OCI-M2 (cell line): ENCODE measurements around the gene PCDH9.

Source experiments
- DNase-seq: peaks from one replicate; lab custom pipeline; 2025; ENCODE audit not compliant: unreplicated experiment; lab: John Stamatoyannopoulos, UW

Gene PCDH9

DNA sequence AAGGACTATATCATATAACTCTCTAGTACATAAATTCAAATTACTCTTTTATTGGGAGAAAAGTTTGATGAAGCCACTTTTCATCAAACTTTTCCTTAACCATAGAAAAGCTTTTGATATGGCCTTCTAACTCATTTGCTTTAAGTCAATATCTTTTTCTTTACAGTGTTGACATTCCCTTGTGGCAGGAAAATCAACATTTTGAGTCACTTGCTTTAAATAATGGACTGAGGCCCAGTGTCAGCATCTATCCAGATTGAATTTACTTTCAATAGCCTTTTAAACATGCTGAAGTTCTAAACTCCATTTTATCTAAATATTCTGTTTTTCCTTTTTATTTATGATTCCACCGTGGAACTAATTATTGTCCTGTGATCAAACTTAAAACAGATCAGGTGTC is 62.7 kb downstream of the PCDH9 start:
- DNase-seq = no peak

DNA sequence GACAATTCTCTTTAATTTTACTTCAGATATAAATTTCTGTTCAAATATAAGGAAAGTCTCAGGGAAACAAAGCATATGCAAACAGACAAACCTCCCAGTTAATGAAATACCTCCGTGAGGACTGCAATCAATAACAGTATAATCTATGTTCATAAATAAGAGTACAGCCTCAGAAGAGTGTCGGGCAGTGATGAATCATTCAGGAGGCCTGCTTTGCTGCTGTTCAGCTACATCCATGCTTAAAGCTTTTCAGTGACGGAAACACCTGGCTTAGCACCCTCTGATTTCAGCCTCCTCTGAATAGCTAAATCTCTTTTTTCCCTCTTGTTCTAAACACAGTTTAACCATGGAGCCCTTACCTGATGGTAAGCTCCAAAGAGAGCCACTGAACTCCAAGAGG is 69.0 kb downstream of the PCDH9 start:
- DNase-seq = no peak

DNA sequence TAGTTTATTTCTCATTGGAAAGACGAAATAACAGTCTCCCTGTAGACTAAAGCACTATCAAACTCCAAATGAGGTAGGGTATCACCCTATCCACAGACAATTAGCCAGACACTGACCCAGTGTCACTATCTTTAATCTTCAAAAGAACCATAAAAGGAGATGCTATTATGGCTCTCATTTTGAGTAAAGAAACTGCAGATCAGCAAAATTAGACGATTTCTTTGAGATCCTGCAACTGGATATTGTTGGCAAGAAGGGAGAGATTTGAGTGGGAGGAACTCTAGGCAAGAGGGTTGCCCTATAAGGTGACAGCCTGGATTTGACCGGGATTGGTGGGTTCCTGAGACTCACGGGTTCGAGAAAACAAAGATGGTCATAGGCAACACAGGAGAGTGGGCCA is 71.2 kb downstream of the PCDH9 start:
- no peak for DNase-seq

DNA sequence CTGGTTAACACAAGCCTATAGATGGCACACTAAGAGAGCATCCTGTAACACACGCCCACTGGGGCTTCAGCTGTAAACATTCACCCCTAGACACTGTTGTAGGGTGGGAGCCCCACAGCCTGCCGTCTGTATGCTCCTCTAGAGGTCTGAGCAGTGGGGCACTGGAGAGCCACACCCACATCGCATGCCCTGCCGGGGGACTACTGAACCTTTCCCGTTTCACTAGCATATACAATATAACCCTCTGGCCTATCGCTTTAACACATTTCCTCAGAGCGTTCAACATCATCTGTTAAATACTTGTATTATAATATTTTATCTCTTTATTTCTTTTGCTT is 73.4 kb downstream of the PCDH9 start:
- DNase-seq = no peak

DNA sequence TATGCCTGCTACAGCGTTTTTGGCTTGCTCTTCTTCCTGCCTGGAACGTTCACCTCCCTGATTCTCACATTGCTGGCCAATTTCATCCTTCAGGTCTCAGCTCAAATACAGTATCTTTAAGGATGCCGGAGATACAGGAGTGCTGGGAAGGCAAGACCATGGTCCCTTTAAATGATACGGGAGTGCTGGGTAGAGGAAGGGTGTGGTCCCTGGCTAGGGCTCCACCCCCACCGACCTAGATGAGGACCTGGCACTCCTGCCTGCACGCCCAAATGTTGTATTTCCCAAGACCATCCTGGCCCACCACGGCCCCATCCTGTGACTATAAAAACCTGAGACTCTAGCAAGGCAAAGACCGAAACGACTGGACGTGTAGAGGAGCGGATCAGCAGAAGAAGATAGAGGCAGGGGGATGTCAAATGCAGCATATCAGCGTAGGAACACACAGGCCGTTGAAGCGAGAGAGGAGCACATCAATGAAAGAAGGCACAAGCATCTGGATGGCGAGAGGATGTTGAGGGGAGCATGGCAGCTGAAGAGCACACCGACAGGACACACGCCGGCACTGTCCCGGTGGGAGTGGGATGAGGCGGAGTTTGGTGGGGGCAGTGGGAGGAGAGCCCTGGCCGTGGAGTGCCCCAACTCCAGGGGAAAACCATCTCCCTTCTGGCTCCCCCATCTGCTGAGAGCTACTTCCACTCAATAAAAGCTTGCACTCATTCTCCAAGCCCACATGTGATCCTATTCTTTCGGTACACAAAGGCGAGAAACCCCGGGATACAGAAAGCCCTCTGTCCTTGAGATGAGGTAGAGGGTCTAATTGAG is 74.0 kb downstream of the PCDH9 start:
- DNase-seq = no peak

DNA sequence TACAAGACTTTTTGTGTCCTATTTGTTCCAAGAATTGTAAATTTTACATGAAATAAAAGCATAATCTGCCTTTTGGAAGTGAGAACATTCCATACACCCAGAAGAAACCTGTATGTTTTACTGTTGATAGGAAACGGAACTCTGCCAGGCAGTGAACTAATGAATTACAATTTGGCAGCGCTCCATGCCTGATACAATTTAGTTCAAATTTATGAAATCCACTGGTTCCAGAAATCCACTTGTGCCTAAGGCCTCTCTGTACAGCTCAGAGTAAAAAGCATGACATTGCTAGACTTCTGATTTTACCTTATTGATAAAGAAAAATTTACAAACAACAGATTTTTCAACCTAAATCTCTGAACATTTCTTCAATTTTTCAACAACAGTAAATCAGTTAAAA is 78.1 kb downstream of the PCDH9 start:
- no peak for DNase-seq

DNA sequence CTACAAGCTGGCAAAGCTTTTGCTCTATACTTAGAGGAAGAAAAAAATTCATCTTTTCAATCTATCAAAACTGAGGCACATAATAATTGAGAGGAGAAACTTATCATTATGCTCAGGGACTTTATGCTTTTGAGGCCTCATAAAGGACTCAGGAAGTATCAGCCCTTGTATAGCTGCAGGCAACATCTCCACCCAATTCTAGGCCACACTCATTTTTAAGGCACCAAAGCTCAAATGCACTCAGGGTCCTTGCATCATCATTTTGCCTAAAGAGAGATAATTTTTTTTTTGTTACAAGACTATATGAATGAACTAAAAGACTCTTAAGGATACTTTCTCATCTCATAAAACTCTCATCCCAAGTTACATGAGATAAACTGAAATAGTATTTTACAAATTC is 78.5 kb downstream of the PCDH9 start:
- DNase-seq = no peak

DNA sequence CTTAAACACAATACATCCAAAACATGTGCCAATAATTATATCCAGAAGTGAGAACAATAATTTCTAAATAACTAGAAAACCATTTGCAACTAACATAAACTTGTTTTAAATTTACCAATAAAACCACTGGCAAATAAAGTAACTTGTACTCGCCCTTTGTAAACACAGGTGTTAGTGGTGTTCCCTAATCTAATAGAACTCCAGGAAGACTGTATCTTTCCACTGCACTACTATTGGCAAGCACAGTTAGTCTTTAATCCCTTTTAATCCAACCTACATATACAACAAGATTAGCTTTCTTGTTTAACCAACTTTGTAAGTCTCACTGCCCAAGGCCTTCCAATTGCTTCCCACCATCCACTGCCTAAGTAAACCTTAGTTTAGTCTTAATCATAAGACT is 79.5 kb downstream of the PCDH9 start:
- DNase-seq = no peak

DNA sequence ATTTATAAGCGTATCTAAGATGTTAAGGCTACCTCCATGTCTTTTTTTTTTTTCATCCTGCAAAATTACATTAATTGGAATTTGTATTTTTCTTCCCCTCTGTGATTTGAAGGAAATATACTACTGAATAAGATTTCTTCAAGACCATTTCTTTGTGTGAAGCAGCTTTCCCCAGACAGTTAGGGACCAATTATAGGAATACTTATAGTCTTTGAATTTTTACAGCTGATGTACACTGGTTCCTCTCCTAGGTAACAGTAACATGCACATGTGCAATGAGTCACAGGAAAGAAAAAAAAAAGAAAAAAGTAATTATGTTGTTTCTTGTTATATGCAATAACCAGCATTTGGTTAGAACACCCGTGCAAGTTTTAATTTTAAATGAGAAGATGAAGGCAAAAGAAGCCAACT is 82.0 kb downstream of the PCDH9 start:
- no peak for DNase-seq

DNA sequence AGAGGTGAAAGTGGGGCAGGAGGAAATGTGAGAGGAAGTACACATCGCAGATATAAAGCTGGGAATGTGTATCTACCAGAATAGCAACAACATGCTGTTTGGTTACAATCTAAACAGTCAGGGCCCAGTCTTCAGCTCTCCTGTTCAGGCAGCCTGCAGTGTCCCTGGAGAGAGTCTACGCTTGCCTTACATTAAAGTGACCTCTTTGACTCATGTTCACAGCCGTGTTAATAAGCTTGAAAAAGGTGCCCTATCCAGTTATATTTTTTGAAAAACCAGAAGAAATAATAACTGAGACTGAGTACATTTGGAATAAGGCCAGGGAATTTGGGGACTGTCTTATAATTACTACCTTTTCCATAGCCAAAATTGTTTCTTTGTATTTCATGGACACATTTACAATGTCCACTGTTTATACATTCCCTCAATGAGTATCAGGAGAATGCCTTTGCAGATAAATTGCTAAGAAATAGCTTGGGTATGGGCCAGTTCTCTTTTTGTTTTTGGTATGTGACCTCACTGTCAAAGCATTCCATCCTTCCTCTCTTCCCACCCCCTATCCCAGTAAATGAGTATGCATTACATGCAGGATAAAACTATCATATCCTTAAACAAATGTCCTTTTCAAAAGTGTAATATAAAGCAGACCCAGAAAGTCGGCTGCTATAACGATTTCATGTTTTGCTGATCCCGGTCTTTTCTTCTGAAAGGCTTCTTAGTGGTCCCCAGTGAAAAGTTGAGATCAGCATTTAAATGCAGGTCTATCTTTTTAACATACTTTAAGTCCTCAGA is 82.6 kb downstream of the PCDH9 start:
- DNase-seq = no peak

DNA sequence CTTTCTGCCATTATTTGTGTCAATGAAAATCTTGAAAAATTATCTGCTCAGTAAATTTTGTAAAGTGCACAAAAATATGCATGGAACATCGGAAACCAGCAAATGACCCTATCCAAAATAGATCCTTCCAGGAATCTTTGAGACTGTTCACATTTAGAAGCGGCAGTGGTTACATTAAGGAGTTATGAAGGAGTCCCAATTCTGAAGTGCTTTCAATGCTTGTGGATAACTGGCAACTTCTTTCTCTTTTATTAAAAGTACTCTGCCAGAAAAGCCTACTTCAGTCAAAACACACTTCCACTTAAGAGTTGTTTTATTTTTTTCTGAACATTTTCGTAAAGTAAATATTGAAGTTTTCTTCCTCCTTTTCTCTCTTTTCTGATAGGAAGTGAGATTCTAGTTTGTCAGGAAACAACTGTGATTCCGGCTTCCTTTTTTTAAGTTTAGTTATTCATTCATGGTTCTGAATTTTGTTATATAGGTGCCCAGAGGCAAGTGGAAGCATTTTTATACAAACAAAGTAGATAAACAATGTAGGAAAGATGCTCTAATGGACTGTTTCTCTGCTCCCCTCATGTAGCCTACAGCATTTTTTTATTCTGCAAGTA is 83.5 kb downstream of the PCDH9 start:
- no peak for DNase-seq

DNA sequence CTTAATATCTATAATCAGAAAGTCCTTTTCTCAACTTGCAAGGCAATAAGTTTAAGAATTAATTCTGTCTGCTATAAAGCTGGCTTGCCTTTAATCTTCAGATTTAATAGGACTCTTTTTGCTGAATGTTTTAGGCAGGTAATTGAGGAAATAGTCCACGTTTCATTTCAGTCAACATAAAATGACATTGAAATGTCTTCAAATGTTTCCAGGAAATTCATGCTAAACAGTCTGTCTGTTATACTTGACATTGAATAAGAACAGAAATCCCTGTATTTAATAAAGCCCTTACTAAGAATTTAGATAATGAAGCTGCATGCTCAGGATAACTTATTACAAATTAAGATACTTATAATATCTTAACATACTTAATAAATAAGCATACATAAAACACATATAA is 84.2 kb downstream of the PCDH9 start:
- no peak for DNase-seq

DNA sequence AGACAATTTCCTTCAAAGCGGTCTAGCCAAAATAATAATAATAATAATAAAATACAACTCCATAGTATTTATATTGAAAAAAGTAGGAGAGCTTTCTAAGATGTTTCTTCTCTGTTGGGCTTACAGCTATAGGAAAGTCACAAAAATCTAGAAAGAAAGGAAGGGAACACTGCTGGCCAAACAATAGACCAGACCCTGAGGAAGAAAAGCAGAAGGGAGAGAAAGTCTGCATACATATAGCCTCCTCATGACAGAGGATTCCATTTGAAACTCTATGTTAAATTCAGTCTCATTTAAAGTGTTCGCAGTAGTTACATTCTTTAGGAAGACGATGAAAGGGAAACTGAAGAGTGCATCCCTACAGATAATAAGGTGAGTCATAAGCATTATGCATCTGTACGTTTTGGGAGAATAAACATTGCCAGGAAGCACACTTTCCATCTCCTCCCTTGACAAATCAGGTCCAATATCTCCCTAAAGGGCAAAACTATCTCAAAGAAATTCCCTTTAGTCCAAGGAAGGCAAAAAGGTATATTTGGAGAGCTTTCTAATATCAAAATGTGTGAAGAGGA is 86.5 kb downstream of the PCDH9 start:
- DNase-seq = no peak

DNA sequence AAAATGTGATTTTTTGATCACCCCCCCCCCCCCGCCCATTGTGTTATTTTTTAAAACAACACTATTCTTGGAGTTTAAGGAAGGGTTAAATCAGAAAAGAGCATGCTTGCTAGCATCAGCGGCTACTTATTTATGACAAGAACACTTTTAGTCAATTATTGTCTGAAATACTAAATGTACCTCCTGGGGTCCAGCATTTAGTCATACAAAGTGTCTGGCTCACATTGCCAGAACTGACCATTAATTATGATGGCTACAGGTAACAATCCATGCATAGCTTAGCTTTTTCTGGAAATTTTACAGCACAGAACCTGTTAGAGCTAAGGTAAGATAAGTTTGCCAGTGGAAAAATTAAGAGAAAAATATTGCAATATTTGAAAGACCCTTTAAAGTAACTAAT is 90.1 kb downstream of the PCDH9 start:
- no peak for DNase-seq

DNA sequence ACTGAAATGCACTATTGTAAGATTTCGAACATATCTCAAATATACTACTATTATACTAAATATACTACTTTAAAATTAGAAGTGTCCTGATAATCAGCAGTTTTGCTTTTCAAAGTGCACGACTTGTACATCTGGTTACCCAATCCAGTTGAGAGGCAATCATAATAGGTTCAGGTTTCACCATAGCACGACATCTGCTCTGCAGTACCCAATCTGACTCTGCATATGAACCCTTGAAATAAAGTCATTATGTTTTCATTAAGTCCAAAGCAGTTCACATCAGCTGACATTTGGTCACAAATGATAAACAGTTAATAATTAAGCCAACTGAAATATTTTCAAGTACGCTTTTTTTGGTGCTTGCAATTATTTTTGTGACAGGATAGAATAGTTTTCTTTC is 90.6 kb downstream of the PCDH9 start:
- no peak for DNase-seq

DNA sequence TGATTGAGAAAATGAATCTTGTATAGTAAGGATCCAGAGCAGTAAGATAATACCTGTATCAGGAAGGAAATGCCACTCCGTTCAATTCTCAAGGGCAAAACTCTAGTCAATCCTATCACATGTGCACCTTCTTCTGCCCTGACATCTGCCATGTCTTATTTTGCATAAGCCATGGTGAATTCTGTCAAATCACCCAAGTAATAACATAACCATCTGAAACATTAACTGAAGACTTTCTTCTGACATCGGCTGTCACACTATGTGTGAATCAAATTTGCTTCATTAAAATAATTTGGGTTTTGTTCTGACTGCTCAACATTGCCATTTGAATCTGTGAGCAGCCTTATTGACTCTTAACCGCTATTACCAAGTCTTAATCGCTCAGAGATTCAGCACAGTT is 91.2 kb downstream of the PCDH9 start:
- DNase-seq = no peak

DNA sequence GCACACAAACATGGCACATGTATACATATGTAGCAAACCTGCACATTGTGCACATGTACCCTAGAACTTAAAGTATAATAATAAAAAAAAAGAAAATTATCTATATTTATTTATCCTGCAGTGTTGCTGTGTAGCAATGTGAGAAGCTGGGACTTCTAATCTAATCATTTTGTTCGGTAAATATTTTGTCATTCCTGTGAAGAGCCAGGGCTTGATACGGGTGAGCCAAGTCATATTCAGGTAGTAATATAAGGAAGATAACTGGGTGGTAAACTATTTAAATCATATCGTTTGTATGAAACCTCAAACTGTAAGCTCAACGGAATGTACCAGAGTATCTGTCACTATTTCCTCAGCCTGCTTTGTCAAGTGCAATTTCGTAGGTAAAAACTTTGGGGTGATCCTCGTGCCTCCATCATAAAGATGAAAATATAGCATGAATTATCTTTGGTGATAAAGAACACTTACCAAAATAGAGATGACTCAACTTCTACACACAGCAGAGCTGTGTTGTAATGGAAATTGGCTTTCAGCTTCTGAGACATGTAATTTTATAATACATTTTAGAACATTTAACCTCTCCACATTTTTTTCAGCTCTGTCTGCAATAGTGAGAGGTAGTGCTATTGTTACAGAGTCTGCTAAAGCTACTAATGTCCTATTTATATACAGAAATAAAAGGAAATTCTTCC is 92.9 kb downstream of the PCDH9 start:
- no peak for DNase-seq

DNA sequence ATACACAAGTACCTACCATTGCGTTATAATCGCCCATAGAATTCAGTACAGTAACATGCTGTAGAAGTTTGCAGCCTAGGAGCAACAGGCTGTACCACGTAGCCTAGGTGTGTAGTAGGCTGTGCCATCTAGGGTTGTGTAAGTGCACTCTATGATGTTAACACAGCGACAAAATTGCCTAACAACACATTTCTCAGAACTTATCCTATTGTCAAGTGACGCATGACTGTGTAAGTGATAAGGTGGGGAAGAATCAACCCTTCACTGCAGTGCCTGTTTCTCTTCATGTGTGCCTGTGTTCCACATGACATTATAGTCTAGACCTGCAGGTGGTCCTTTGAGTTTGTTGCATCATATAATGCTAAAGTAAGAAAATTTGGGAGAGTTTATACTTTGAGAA is 94.0 kb downstream of the PCDH9 start:
- DNase-seq = no peak

DNA sequence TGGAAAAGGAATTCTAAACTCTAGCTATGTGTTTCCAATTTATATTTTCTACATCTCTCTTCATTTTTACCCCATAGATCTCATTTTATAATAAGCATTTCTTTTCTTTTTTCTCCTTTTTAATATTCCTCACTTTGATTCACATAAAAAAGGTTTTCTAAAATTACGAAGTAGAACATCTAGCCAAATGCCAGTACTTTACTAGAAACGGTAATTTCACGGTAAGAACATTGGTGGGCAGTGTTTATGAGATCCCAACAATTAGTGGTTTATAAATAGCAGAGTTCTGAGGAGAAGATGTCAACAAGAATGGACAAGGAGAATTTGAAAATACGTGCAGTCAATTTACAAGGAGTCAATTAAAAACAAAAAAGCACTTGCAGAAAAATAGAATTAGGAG is 94.8 kb downstream of the PCDH9 start:
- DNase-seq = no peak

DNA sequence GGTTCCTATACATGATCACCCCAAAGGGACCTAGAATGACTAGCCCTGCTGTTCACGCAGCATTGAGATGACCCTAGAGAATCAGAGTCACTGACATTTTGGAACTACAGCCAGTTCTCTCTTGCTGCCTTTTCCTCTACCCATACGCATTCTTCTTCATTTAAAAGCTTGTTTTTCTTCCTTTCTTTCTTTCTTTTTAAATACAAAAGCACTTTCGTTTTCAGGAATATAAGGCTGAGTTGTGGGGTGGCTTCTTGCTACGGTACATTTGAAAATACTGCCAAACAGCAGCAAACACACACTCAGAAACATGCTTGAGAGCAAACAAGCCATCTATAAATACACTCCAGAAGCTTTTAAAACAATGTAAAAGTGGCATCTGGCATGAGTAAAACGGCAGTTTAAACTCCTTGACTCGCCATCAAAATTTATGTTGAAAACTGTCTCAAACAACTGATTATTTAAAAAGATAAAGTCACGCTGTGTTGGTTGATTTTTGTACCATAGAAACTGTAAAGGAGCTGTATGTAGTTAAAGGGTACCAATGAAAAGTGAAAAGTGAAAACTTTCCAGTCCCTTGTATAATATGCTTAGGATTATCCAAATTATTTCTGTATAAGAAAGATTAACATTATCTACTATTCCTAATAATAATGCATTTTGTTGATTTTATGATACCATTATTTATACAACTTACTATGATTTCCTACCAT is 95.6 kb downstream of the PCDH9 start:
- no peak for DNase-seq

DNA sequence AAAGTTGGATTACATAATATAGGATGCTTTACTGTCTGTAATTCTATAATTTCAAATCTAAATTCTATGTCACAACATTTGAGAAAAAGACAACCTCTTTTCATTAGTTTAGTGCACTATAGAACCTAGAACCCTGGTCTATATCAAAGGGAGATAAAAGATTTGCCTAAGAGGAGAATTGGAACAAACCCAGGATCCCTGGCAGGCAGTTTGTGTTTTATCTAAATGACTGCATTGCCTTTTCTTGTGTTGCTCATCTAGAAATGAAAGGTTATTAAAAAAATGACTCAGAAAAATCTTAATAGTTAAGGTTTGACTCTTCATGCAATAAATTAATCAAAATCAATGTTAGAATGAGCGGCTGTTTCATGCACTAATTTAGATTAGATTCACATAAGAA is 96.7 kb downstream of the PCDH9 start:
- DNase-seq = no peak
